LNCaP clone FGC (cell line): ENCODE results near the gene IL4I1.
A peak's percentile ranks its signal among the peaks of the same experiment; 100 is the strongest.

Experiments used
- DNase-seq: peaks from one replicate; pipeline ENCODE4 v3.0.0-alpha.2; 2011; ENCODE audit warnings: low read depth
- H3K4me3 ChIP-seq: 2 replicates; pipeline ENCODE4 v1.5.1; 2011; ENCODE audit warnings: mild to moderate bottlenecking, low read depth, low read length, control low read depth
- CTCF ChIP-seq: IDR thresholded peaks from 2 replicates; pipeline ENCODE4 v1.5.1; 2012; ENCODE audit warnings: mild to moderate bottlenecking; ENCODE audit not compliant: control insufficient read depth, insufficient read depth; ENCODE audit errors: extremely low read depth

The IL4I1 gene

GRCh38 chr19:49852631-49853126 lies 44.0 kb downstream of the IL4I1 start:
- no peak for DNase-seq
- TF ChIP-seq CTCF = no peak
- H3K4me3 ChIP-seq = peak overlapping the region; percentile 91

- no peak for DNase-seq
- no peak for TF ChIP-seq CTCF
- peak overlapping the region; percentile 91 for H3K4me3 ChIP-seq
Observed at GRCh38 chr19:49851456-49852259, 45.0 kb downstream of the IL4I1 start.

GRCh38 chr19:49850487-49851342 lies 46.0 kb downstream of the IL4I1 start, which contains the start of gene PTOV1:
Gene PTOV1, plus strand, starts transcription at chr19:49851159.
- peak within 1 kb of the TSS; percentile 91 for H3K4me3 ChIP-seq
- no peak for TF ChIP-seq CTCF
- DNase-seq = peak; percentile 81

- TF ChIP-seq CTCF = no peak
- DNase-seq = no peak
- H3K4me3 ChIP-seq = peak overlapping the region; percentile 91
Observed at GRCh38 chr19:49850221-49850486, 46.5 kb downstream of the IL4I1 start.

GRCh38 chr19:49849433-49850220 lies 47.1 kb downstream of the IL4I1 start:
- DNase-seq = no peak
- peak overlapping the region; percentile 91 for H3K4me3 ChIP-seq
- TF ChIP-seq CTCF = no peak

- no peak for DNase-seq
- H3K4me3 ChIP-seq = no peak overlapping the region
- TF ChIP-seq CTCF = no peak
Observed at GRCh38 chr19:49848938-49849337, 47.7 kb downstream of the IL4I1 start.
